Fibroblast of lung (primary cell): ENCODE results near the gene RASGEF1B. TPM values are rescaled to one million over a fixed set of nuclear protein-coding genes. Genes with fewer than 3 reads are reported as not detected.

Experiments used
- DNase-seq, 2 donors: peaks; one replicate each; pipeline versions ENCODE4 v3.0.0 to v3.0.0-alpha.2; 2010; ENCODE audit warnings: low read depth in 2 of 2
- H2AFZ ChIP-seq: 2 replicates; pipeline ENCODE4 v1.5.1; 2012; ENCODE audit warnings: low read length, control low read depth, inconsistent platforms
- H3K27ac ChIP-seq: 2 replicates; pipeline ENCODE4 v1.5.1; 2011; ENCODE audit warnings: low read length, control low read depth; ENCODE audit not compliant: insufficient read depth
- H3K27me3 ChIP-seq: 2 replicates; pipeline ENCODE4 v1.5.1; 2011; ENCODE audit warnings: mild to moderate bottlenecking, low read length; ENCODE audit not compliant: control insufficient read depth, insufficient read depth
- H3K36me3 ChIP-seq: 2 replicates; pipeline ENCODE4 v1.5.1; 2011; ENCODE audit warnings: low read length; ENCODE audit not compliant: control insufficient read depth, insufficient read depth
- H3K4me1 ChIP-seq: 2 replicates; pipeline ENCODE4 v1.5.1; 2011; ENCODE audit warnings: low read length; ENCODE audit not compliant: control insufficient read depth, insufficient read depth; ENCODE audit errors: extremely low read depth
- H3K4me2 ChIP-seq: 2 replicates; pipeline ENCODE4 v1.5.1; 2011; ENCODE audit warnings: low read length, control low read depth; ENCODE audit not compliant: insufficient read depth; ENCODE audit errors: extremely low read depth
- H3K4me3 ChIP-seq, 4 experiments: fragments of 200-600 bp in 1 of 4; sonication (generic) in 1 of 4; replicated peaks in 1 of 4; 2 replicates each; pipeline ENCODE4 v1.5.1; 2011 to 2016; ENCODE audit warnings: low read length in 4 of 4, low read depth in 3 of 4, mild to moderate bottlenecking in 3 of 4, control low read depth in 2 of 4, inconsistent platforms in 1 of 4, mixed read lengths in 1 of 4; ENCODE audit not compliant: insufficient read depth in 1 of 4; ENCODE audit errors: control extremely low read depth in 1 of 4
- H3K79me2 ChIP-seq: 2 replicates; pipeline ENCODE4 v1.5.1; 2012; ENCODE audit warnings: mild to moderate bottlenecking, low read length, inconsistent platforms; ENCODE audit not compliant: control insufficient read depth, insufficient read depth
- H3K9ac ChIP-seq: 2 replicates; pipeline ENCODE4 v1.5.1; 2011; ENCODE audit warnings: mild to moderate bottlenecking, low read length, control low read depth; ENCODE audit not compliant: insufficient read depth
- H3K9me3 ChIP-seq: 2 replicates; pipeline ENCODE4 v1.5.1; 2012; ENCODE audit warnings: low read depth, low read length; ENCODE audit not compliant: control insufficient read depth, insufficient read depth
- H4K20me1 ChIP-seq: 2 replicates; pipeline ENCODE4 v1.5.1; 2011; ENCODE audit warnings: low read length; ENCODE audit not compliant: control insufficient read depth, insufficient read depth; ENCODE audit errors: extremely low read depth
- EZH2 ChIP-seq: IDR thresholded peaks from 2 replicates; pipeline ENCODE4 v1.5.1; 2012; ENCODE audit warnings: low read length, control low read depth, mild to moderate bottlenecking; ENCODE audit errors: missing control alignments
- polyA plus RNA-seq, 2 donors: library from polyadenylated mRNA; depleted of rRNA in 1 of 2; stranded (reverse) in 1 of 2; unstranded in 1 of 2; fragments of >200 nt; gene quantifications; 2 replicates each; pipeline ENCODE4 v1.2.1, GENCODE V29; 2011 to 2012; ENCODE audit warnings: missing spikeins in 1 of 2
- total RNA-seq: library from RNA; depleted of rRNA; stranded (reverse); fragments of >200 nt; gene quantifications from 2 replicates; pipeline ENCODE4 v1.2.1, GENCODE V29; 2014
- TF ChIP-seq, protein P1 (sequence below), 2 donors: IDR thresholded peaks in 1 of 2; conservative IDR thresholded peaks in 1 of 2; 1 replicate in 1 of 2; 2 replicates in 1 of 2; pipeline ENCODE4 v1.5.1; 2011 to 2012; ENCODE audit warnings: low read length in 2 of 2, control low read depth in 1 of 2, inconsistent platforms in 1 of 2, low read depth in 1 of 2, mild to moderate bottlenecking in 1 of 2

Gene RASGEF1B
- total and polyA plus RNA-seq, 2 donors (not counting 1 experiment from before 2014, with no cell fraction given): 0.02 to 0.33 TPM

DNA sequence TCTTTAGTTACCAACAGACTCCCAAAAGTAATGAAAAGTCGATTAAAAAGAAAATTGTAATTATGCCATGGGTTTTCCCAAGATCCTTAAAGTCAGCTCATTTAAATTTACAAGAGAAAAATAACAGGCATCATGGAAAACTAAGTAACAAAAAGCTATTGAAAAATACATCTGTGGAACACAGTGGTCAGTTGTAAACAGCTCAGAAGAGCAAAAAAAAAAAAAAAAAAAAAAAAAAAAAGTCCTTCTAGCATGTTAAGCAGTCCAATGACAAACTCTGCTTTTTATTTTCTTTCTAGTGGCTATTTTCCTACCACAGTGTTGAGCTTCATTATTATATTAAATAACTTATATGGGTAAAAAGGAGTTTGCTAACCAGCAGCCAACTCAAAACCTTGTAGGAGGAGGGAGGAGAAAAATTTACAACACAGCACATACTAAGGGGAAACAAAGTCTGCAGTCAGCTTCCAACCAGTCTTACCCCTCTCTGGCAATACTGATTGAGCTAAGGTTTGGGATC is 44.9 kb downstream of the RASGEF1B start:
- no peak overlapping the region for H3K4me2 ChIP-seq
- H4K20me1 ChIP-seq: no peaks in the 10 kb centered on the region
- no peak for DNase-seq
- no peaks in the 10 kb centered on the region for H3K79me2 ChIP-seq
- H3K27ac ChIP-seq: no peak overlapping the region
- H3K4me1 ChIP-seq: no peaks in the 10 kb centered on the region
- no peak overlapping the region for H3K9ac ChIP-seq
- H3K4me3 ChIP-seq: no peak overlapping the region
- no peaks in the 10 kb centered on the region for H3K9me3 ChIP-seq
- no peak overlapping the region for H2AFZ ChIP-seq
- no peaks in the 10 kb centered on the region for H3K27me3 ChIP-seq
- no peaks in the 10 kb centered on the region for H3K36me3 ChIP-seq
- TF ChIP-seq, protein P1, sequence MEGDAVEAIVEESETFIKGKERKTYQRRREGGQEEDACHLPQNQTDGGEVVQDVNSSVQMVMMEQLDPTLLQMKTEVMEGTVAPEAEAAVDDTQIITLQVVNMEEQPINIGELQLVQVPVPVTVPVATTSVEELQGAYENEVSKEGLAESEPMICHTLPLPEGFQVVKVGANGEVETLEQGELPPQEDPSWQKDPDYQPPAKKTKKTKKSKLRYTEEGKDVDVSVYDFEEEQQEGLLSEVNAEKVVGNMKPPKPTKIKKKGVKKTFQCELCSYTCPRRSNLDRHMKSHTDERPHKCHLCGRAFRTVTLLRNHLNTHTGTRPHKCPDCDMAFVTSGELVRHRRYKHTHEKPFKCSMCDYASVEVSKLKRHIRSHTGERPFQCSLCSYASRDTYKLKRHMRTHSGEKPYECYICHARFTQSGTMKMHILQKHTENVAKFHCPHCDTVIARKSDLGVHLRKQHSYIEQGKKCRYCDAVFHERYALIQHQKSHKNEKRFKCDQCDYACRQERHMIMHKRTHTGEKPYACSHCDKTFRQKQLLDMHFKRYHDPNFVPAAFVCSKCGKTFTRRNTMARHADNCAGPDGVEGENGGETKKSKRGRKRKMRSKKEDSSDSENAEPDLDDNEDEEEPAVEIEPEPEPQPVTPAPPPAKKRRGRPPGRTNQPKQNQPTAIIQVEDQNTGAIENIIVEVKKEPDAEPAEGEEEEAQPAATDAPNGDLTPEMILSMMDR (conservative IDR thresholded peaks at IDR 0.05 in 1 of 2, IDR thresholded peaks at IDR 0.05 in 1 of 2; ENCODE audit: low read depth in 1 of 2, low read length in 2 of 2): no peak
- TF ChIP-seq EZH2: no peak

DNA sequence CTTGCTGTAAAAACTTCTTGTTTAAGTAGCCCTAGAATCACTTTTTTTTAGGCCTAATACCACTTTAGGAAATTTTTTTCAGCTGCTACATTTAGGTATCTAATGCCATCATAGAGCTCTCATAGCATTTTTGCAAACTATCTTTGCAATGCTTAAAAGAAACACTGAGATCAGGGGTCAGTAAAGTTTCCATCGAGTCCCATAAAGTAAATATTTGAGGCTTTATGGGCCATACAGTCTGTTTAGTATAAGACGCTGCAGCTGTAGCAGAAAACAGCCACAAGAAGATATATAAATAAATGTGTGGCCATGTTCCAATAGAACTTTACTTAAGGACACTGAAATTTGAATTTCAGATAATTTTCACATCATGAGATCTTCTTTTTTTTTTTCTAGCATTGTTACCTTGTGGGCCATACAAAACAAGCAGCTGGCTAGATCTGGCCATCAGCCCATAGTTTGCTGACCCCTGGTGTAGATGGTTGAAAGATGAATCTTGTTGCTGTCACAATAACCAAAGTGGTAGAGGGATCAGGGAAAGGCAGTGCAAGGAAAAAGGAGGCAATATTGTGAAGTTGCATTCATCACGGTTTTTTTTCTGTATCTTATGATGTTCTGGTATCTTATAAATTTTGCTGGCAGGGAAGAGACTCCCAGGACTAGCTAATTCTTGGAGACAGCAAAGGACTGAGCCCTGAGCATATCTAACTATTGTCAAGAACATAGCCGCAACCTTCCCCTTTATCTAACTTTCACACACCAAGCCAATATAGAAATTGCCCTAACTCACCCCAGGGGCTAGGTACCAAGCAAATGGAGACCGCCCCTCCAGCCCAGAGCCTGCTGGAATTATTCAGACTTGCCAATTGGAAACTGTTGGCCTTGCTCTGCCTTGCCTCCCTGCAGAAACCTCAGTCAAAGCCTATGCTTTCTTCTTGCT is 46.6 kb downstream of the RASGEF1B start:
- peak in 1 of 2 donors; percentile 26 for DNase-seq
- no peak for TF ChIP-seq EZH2
- TF ChIP-seq, protein P1 (conservative IDR thresholded peaks at IDR 0.05 in 1 of 2, IDR thresholded peaks at IDR 0.05 in 1 of 2; ENCODE audit: low read depth in 1 of 2, low read length in 2 of 2): no peak
- no peaks in the 10 kb centered on the region for H3K4me1 ChIP-seq
- no peak overlapping the region for H3K4me3 ChIP-seq
- H3K4me2 ChIP-seq: no peak overlapping the region
- no peaks in the 10 kb centered on the region for H3K36me3 ChIP-seq
- no peaks in the 10 kb centered on the region for H3K9me3 ChIP-seq
- no peak overlapping the region for H3K9ac ChIP-seq
- H2AFZ ChIP-seq: no peak overlapping the region
- no peak overlapping the region for H3K27ac ChIP-seq
- H3K79me2 ChIP-seq: no peaks in the 10 kb centered on the region
- H4K20me1 ChIP-seq: no peaks in the 10 kb centered on the region
- H3K27me3 ChIP-seq: no peaks in the 10 kb centered on the region

DNA sequence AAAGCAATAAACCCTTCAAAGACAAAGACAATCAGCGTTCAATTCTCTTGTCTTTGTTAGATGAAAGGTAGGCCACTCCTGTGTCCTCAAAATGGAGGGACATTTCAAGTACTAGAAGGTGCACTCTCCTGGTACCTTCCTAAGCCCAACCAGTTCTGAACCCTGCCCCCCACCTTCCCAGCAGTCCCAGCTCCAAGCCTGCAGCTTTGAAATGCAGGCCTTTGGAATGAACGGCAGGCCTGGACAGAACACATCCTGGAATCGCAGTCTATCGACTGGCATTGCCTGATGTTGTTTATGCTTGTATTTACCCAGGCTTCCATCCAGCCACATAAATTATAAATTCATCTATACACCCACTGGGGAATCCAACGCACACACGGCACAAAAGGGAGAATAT is 47.4 kb downstream of the RASGEF1B start:
- Histone ChIP-seq H3K9me3 (no peaks in the 10 kb centered on the region), H3K9ac (no peak overlapping the region), H3K4me1 (no peaks in the 10 kb centered on the region), H3K27ac (no peak overlapping the region), H3K36me3 (no peaks in the 10 kb centered on the region), H3K4me3 (no peak overlapping the region), H3K79me2 (no peaks in the 10 kb centered on the region), H4K20me1 (no peaks in the 10 kb centered on the region), H3K27me3 (no peaks in the 10 kb centered on the region), H2AFZ (no peak overlapping the region), H3K4me2 (no peak overlapping the region)
- no peak for TF ChIP-seq EZH2
- TF ChIP-seq, protein P1 (conservative IDR thresholded peaks at IDR 0.05 in 1 of 2, IDR thresholded peaks at IDR 0.05 in 1 of 2; ENCODE audit: low read depth in 1 of 2, low read length in 2 of 2): no peak
- DNase-seq: no peak
